ENCODE data around the gene TYK2.
"Not testable (repeated sequence)": the region's sequence is repeated elsewhere in the genome, so short reads cannot be mapped to it uniquely, and the experiment has no call there.

TYK2 gene

DNA sequence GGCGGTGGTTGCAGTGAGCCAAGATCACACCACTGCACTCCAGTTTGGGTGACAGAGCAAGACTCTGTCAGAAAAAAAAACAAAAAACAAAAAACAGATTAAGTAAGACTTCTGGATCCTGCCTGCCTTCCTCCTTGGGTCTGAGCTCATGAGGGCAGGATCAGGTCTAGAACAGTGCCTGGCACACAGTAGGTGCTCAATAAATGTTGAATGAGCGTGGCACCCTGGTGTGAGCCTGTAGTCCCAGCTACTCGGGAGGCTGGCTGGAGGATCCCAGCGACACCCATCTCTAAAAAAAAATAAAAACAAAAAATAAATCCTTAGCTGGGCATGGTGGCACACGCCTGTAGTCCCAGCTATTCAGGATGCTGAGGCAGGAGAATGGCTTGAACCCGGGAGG lies 25.8 kb upstream of the TYK2 start:
- DNase-seq (ENCODE audit: extremely low read depth, low read depth), result no peak

DNA sequence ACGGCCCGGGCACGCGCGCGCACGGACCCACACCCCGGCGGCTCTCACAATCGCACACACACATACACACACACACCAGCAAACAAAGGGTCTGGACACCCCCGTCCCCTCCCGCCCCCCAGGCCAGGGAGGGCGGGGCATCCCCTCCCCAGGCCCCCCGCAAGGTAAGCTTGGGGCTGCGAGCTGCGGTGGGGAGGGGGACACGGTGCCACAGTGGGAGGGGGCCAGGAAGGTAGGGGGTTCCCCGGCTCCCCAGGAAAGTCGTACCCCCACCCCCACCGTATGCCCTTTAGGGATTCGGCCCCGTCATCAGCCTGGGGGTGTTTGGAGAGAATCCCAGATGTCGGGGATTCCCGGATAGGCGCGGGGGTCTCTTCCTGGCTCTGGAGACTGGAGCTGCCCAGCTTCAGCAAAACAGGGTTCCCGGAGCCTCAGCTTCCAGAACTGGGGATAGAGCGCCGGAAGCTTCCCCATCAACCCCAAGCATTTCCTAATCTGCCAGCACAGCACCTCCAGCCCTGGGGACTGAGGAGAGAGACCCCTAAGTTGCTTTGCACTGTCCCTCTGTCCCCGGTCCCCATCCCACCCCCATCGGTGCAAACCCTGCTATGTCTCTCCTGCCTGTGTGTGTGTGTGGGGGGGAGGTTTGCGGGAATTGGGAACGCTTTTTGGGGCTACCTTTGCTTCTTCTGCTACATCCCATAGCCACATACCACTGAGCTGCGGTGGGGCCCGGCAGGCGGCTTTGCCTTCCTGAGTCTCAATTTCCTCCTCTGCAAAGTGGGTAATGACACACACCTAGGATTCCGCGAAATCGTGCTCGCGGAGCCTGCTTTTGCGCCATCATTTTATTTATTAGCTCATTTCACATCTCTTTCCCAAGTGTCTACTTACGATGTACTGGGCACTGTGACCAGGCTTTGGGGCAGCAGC lies 24.8 kb upstream of the TYK2 start:
- no peak for DNase-seq (ENCODE audit: extremely low read depth, low read depth)
- TF ChIP-seq, protein P1, sequence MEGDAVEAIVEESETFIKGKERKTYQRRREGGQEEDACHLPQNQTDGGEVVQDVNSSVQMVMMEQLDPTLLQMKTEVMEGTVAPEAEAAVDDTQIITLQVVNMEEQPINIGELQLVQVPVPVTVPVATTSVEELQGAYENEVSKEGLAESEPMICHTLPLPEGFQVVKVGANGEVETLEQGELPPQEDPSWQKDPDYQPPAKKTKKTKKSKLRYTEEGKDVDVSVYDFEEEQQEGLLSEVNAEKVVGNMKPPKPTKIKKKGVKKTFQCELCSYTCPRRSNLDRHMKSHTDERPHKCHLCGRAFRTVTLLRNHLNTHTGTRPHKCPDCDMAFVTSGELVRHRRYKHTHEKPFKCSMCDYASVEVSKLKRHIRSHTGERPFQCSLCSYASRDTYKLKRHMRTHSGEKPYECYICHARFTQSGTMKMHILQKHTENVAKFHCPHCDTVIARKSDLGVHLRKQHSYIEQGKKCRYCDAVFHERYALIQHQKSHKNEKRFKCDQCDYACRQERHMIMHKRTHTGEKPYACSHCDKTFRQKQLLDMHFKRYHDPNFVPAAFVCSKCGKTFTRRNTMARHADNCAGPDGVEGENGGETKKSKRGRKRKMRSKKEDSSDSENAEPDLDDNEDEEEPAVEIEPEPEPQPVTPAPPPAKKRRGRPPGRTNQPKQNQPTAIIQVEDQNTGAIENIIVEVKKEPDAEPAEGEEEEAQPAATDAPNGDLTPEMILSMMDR (IDR thresholded peaks at IDR 0.05; ENCODE audit: low read depth, low read length), result no peak

More for the DNA sequence above, 25.8 kb upstream of the TYK2 start:
- TF ChIP-seq, protein P1 (IDR thresholded peaks at IDR 0.05; ENCODE audit: low read depth, low read length), result no peak

DNA sequence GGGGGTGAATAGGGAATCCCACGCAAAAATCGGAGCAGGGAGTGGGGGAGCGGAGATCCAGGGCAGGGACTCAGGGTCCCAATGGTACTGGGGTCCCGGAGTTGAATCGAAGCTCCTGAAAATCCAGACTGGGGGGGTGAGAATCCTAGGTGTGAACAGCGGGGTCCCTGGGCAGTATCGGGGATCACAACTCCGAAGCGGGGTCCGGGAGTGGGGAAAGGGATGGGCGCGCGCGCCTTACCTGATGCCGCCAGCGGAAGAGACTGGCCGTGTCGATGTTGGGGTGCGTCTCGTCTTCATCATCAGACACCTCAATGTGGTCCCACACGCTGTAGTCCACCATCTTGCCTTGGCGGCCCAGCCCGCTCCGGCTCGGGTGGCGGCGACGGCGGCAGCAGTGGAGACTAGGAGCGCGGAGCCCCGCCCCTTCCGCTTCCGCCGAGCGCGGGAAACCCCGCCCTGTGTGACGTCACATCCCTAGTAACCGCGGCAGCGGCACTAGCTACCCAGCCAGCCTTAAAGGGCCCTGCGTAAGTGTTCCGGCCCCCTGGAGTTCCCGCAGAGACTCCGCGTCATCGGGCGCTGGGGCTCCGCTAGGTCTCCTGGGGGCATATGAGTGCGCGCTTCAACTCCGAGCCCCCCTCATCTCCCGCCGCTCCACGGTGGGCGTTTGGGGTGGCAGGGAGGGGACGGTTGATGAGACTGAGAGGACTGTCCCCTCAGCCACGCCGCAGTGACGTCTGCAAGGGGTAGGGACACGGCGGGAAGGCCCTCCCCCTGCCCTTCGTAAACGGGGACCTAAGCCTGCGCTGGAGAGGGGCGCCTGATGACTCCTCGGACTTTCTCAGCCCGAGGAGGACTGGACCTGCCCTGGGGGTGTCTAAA lies 23.0 kb upstream of the TYK2 start, which contains the start of gene CDC37:
CDC37 (minus strand) TSS at position 406 of the 885 bp plus-strand sequence; CDS start at position 343, 63 bp downstream.
- TF ChIP-seq, protein P1 (IDR thresholded peaks at IDR 0.05; ENCODE audit: low read depth, low read length), result no peak

DNA sequence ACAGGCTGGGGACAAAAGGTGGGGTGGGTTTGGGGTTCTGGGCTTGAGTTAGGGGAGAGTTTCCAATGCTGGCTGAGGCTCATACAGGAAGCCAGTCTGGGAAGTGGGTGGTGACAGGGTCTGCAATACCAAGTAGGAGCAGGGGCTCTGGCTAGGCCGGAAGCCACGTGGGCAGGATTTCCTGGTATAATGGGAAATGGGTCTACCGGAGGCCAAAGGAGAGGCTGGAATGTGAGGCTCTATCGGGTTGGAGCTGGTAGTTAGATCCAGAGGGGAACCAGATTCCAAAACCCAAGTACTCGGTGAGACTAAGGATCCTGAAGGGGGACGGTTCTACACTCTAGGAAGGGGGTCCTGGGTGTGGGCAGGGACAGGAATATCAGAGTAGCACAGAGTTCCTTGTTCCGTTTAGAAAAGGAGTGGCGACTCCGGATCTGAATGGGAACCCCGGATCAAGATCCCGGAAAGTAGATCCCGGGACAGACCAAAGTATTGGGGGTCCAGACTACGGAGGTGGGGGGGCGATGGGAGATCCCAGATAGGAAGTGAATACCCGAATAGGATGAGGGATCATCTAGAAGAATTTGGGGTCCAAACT lies 22.2 kb upstream of the TYK2 start:
- DNase-seq (ENCODE audit: extremely low read depth, low read depth), result no peak
- TF ChIP-seq, protein P1 (IDR thresholded peaks at IDR 0.05; ENCODE audit: low read depth, low read length), result no peak

More for the DNA sequence above, 23.0 kb upstream of the TYK2 start, which contains the start of gene CDC37:
- DNase-seq (ENCODE audit: extremely low read depth, low read depth), result peak; percentile 91

DNA sequence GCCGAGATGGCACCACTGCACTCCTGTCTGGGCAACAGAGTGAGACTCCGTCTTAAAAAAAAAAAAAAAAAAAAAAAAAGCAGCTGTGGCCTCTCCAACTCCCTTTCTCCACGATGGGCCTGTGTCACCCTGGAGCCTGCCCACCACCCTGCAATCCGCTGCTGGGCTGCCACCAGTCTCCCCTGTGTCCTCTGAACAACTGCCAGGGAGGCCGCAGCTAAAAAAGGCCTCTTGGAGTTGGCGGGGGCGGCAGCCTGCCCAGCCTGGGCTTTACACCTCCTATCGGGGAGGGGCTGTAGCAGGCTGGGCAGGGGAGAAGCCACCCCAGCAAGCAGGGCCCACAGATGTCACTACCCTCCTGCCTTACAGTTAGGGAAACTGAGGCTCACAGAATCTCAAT lies 19.5 kb upstream of the TYK2 start:
- TF ChIP-seq, protein P1 (IDR thresholded peaks at IDR 0.05; ENCODE audit: low read depth, low read length), result no peak
- DNase-seq (ENCODE audit: extremely low read depth, low read depth), result no peak

DNA sequence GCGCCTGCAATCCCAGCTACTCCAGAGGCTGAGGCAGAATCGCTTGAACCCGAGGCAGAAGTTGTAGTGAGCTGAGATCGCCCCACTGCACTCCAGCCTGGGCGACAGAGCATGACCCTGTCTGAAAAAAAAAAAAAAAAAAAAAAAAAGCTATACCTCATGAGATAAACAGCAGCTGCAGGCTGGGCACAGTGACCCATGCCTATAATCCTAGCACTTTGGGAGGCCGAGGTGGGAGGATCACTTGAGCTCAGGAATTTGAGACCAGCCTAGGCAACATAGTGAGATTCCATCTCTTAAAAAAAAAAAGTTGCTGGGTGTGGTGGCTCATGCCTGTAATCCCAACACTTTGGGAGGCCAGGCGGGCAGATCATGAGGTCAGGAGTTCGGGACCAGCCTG lies 19.0 kb upstream of the TYK2 start:
- not testable (repeated sequence) for DNase-seq (ENCODE audit: extremely low read depth, low read depth)

DNA sequence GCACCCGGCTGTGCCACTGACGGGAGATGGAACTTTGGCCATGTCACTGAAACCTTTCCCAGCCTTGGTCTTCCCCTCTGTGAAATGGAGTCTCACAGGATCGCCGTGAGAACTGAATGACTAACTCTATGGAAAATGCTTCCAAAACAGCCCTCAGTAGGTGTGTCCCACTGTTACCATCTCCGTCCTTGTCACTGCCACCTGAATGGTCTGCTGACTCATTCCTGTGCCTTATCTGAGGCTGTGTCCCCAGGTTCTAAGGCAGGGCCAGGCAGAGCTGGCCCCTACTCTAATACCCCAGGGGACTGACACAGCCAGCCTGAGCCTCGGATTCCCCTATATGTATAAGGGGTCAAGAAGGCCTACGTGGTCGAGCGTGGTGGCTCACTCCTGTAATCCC lies 18.4 kb upstream of the TYK2 start:
- TF ChIP-seq, protein P1 (IDR thresholded peaks at IDR 0.05; ENCODE audit: low read depth, low read length), result no peak
- DNase-seq (ENCODE audit: extremely low read depth, low read depth), result no peak
